Omental fat pad (tissue), 4 donors: ENCODE results near the gene CISD2. TPM values are rescaled to one million over a fixed set of nuclear protein-coding genes. Genes with fewer than 3 reads are reported as not detected.
"Not testable (repeated sequence)": the region's sequence is repeated elsewhere in the genome, so short reads cannot be mapped to it uniquely, and the experiment has no call there.

Experiments used
- ATAC-seq: fragments of 150-250 bp; one replicate; pipeline ENCODE4 v1.9.1; 2016; ENCODE audit warnings: mild to moderate bottlenecking, moderate library complexity; ENCODE audit not compliant: low FRiP score
- DNase-seq: peaks from one replicate; pipeline ENCODE4 v3.0.0-alpha.2; 2019; ENCODE audit warnings: low spot score
- CTCF ChIP-seq, 3 donors: fragments of 450-650 bp; IDR thresholded peaks; one replicate each; pipeline ENCODE4 v1.5.1; 2016 to 2017; ENCODE audit warnings: antibody characterized with exemption in 3 of 3, mild to moderate bottlenecking in 3 of 3, moderate library complexity in 2 of 3
- small RNA-seq: library from RNA; depleted of rRNA; stranded (forward); fragments of <200 nt; gene quantifications from one replicate; pipeline ENCODE3, GENCODE V24; 2016
- total RNA-seq, 4 donors: library from RNA; depleted of rRNA; stranded (reverse); fragments of >200 nt; gene quantifications; one replicate each; pipeline ENCODE4 v1.1.0, GENCODE V29; 2016

Gene CISD2
- total RNA-seq, 4 donors from 2014 or later, result 7.4 to 18.9 (median 14.1) TPM

- DNase-seq (no peak), ATAC-seq (no peak)
These were observed 33.0 kb downstream of the CISD2 start for GRCh38 chr4:102901804-102902203.

GRCh38 chr4:102918859-102919258, 50.1 kb downstream of the CISD2 start:
- no peak for TF ChIP-seq CTCF (IDR thresholded peaks at IDR 0.05)
- no peak for DNase-seq
- no peak for ATAC-seq

More at GRCh38 chr4:102901804-102902203, 33.0 kb downstream of the CISD2 start:
- no peak for TF ChIP-seq CTCF (IDR thresholded peaks at IDR 0.05)

GRCh38 chr4:102919697-102920096, 50.9 kb downstream of the CISD2 start:
- DNase-seq, ATAC-seq: not testable (repeated sequence)

DNA sequence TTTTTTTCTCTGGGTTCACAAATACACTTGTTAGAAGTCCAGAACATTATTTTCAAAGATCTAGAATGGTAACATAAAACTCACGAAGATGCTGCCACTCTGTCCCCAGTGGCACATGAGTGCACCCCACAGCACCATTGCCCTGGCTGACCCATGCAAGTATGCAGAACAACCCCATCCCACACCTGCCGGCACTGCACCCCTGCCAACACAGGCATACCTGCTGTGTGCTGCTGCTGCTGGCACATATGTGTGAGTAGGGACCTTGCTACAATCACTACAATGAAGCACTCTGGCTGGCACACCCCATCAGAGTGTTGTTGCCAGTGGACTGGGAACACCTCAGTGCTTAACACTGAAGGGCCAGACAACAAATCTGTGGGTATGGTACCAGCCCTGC, 66.9 kb downstream of the CISD2 start:
- DNase-seq, result no peak
- no peak for ATAC-seq
- TF ChIP-seq CTCF (IDR thresholded peaks at IDR 0.05), result no peak

GRCh38 chr4:102938063-102938462, 69.3 kb downstream of the CISD2 start:
- ATAC-seq, DNase-seq: not testable (repeated sequence)

Small RNAs within 50 kb of the gene (small RNA-seq; reads per million reads assigned to genes)
- not detected for gene RNU7-151P

Other genes with a start within 250 kb of the CISD2 start
- gene MANBA, start 108.0 kb upstream of the CISD2 start, total RNA-seq, result 10 to 100 TPM; 27.1 to 37.8 (median 35.1) TPM
- gene UBE2D3, start 41.4 kb upstream of the CISD2 start, total RNA-seq, result 100 to 1,000 TPM; 349 to 519 (median 452) TPM
- gene SLC9B1, start 150.7 kb downstream of the CISD2 start, total RNA-seq, result 1 to 10 TPM in 1 of 4 donors, under 1 TPM in 3; 0.37 to 1.2 (median 0.83) TPM
- 10 to 100 TPM; 16.9 to 56.1 (median 24.7) TPM for gene SLC9B2, start 207.8 kb downstream of the CISD2 start, total RNA-seq
- gene BDH2, start 230.8 kb downstream of the CISD2 start, total RNA-seq, result 10 to 100 TPM; 32.9 to 79.9 (median 49.3) TPM